CD4-positive, alpha-beta T cell (primary cell): Measurements from ENCODE around the gene BATF3. TPM values are rescaled to one million over a fixed set of nuclear protein-coding genes. Genes with fewer than 3 reads are reported as not detected.

Source experiments
- ATAC-seq: fragments of 200-7000 bp; cut with Tn5 transposase; one replicate; pipeline ENCODE4 v1.10.0; 2022; ENCODE audit warnings: mild to moderate bottlenecking; ENCODE audit not compliant: poor library complexity
- CTCF ChIA-PET: fragments of 350-600 bp; sonication (Branson Sonifier 250); formaldehyde crosslinking; loops from one replicate; lab custom pipeline; 2021; ENCODE audit warnings: antibody characterized with exemption, inconsistent platforms; lab: Charles Lee
- POLR2A ChIA-PET: fragments of 350-600 bp; sonication (Branson Sonifier 250); formaldehyde crosslinking; loops from one replicate; lab custom pipeline; 2021; ENCODE audit warnings: antibody characterized with exemption, inconsistent platforms; lab: Charles Lee
- DNase-seq, 14 experiments: peaks; one replicate each; pipeline ENCODE4 v3.0.0-alpha.2; 2013 to 2020; ENCODE audit warnings: mixed read lengths in 2 of 14
- H3K27ac ChIP-seq, 2 donors: one replicate each; pipeline versions ENCODE4 v1.5.1 to v1.7.0; 2013; ENCODE audit warnings: low read length in 2 of 2, low read depth in 1 of 2, mild to moderate bottlenecking in 1 of 2
- H3K27me3 ChIP-seq, 2 experiments: 1 replicate in 1 of 2; 2 replicates in 1 of 2; pipeline versions ENCODE4 v1.6.1 to v1.7.0; 2013; ENCODE audit warnings: low read length in 2 of 2, control low read depth in 1 of 2, mild to moderate bottlenecking in 1 of 2, moderate library complexity in 1 of 2; ENCODE audit not compliant: insufficient read depth in 2 of 2, control insufficient read depth in 1 of 2
- H3K36me3 ChIP-seq: one replicate; pipeline ENCODE4 v1.6.1; 2013; ENCODE audit warnings: low read length, control low read depth; ENCODE audit not compliant: insufficient read depth
- H3K4me1 ChIP-seq: one replicate; pipeline ENCODE4 v1.6.1; 2013; ENCODE audit warnings: low read length, control low read depth; ENCODE audit not compliant: insufficient read depth
- H3K4me3 ChIP-seq: one replicate; pipeline ENCODE4 v1.5.1; 2013; ENCODE audit warnings: mild to moderate bottlenecking, low read length, moderate library complexity
- H3K9me3 ChIP-seq, 2 experiments: 1 replicate in 1 of 2; 2 replicates in 1 of 2; pipeline versions ENCODE4 v1.6.1 to v1.7.0; 2013; ENCODE audit warnings: low read length in 2 of 2, mild to moderate bottlenecking in 2 of 2, control low read depth in 1 of 2, moderate library complexity in 1 of 2; ENCODE audit not compliant: control insufficient read depth in 1 of 2, insufficient read depth in 1 of 2
- H3K27ac Mint-ChIP-seq: one replicate; pipeline ENCODE4 v1.8.0; 2020; ENCODE audit warnings: mixed read lengths
- H3K27me3 Mint-ChIP-seq: one replicate; pipeline ENCODE4 v1.8.0; 2021; ENCODE audit warnings: mixed read lengths
- H3K36me3 Mint-ChIP-seq: one replicate; pipeline ENCODE4 v1.8.0; 2021; ENCODE audit warnings: low read depth, mixed read lengths
- H3K4me1 Mint-ChIP-seq: one replicate; pipeline ENCODE4 v1.8.0; 2021; ENCODE audit warnings: low read depth, mixed read lengths
- H3K4me3 Mint-ChIP-seq: one replicate; pipeline ENCODE4 v1.8.0; 2020; ENCODE audit warnings: mild to moderate bottlenecking, mixed read lengths
- H3K9me3 Mint-ChIP-seq: one replicate; pipeline ENCODE4 v1.8.0; 2020; ENCODE audit warnings: mixed read lengths
- CTCF ChIP-seq: fragments of 200-600 bp; IDR thresholded peaks from one replicate; pipeline ENCODE4 v1.8.0; 2022; ENCODE audit warnings: antibody characterized with exemption, mild to moderate bottlenecking
- intact Hi-C, 2 experiments: fragments of 100-400 bp; cut with DNase I in 1 of 2; cut with micrococcal nuclease in 1 of 2; formaldehyde crosslinking; loops; one replicate each; pipeline versions ENCODE4 v1.15.1 to v1.9.0; 2023 to 2025; cut with DNase I, micrococcal nuclease
- polyA plus RNA-seq, 2 donors: library from polyadenylated mRNA; unstranded; fragments of 120-200 nt; gene quantifications; one replicate each; pipeline ENCODE4 v1.2.1, GENCODE V29; 2013
- total RNA-seq, 174 experiments: library from RNA in 2 of 174; stranded (reverse) in 2 of 174; gene quantifications; one replicate each; pipeline ENCODE4 v1.2.3 and lab custom pipeline; 2021 to 2026

The BATF3 gene
- 1 to 10 TPM in 1 of 2 experiments, under 1 TPM in 1; 0.92 to 1.2 TPM for total RNA-seq
- 2.0 TPM for polyA plus RNA-seq (2013, experiment 1 of 2)
- polyA plus RNA-seq (2013, experiment 2 of 2): 1.4 TPM
- 0 to 109 (median 3.9) reads per million in 172 experiments for total RNA-seq (lab: John Stamatoyannopoulos, UW)

- H3K9me3 Mint-ChIP-seq: no peaks in the 10 kb centered on the region
Observed at GRCh38 chr1:212699625-212700222, at the start of gene BATF3. BATF3 (minus strand) TSS chr1:212699840; CDS start chr1:212699762, 78 bp downstream.

GRCh38 chr1:212746546-212746945, 46.9 kb upstream of the BATF3 start:
- no peak for ATAC-seq
- intact Hi-C loops: loop anchor here (5.0 kb wide), 2 partner anchors 36 to 44 kb away; no protein-coding TSS in a partner anchor
- CTCF ChIA-PET: interaction anchor here (1.1 kb wide), 1 partner anchor 82 kb away, joined by 3 read pairs; no protein-coding TSS in a partner anchor

More at GRCh38 chr1:212699625-212700222, at the start of gene BATF3:
- intact Hi-C loops: loop anchor here (2.0 to 10.0 kb wide), 4 partner anchors 38 to 85 kb away; no protein-coding TSS in a partner anchor
- CTCF ChIA-PET: interaction anchor here (0.9 to 1.7 kb wide), 2 partner anchors 50 to 84 kb away, joined by 3 to 6 read pairs; no protein-coding TSS in a partner anchor
- H3K4me3 Mint-ChIP-seq: peak within 1 kb of the TSS; percentile 92
- H3K36me3 Mint-ChIP-seq: no peaks in the 10 kb centered on the region
- Histone ChIP-seq H3K4me1 (peaks cover 34% of the 10 kb centered on the region), H3K27ac (peak within 1 kb of the TSS; percentile 15 to 46), H3K36me3 (no peaks in the 10 kb centered on the region), H3K27me3 (no peaks in the 10 kb centered on the region), H3K9me3 (no peaks in the 10 kb centered on the region), H3K4me3 (peak within 1 kb of the TSS; percentile 72)
- peaks cover 50% of the 10 kb centered on the region for H3K4me1 Mint-ChIP-seq
- peak within 1 kb of the TSS; percentile 80 for H3K27ac Mint-ChIP-seq
- H3K27me3 Mint-ChIP-seq: no peaks in the 10 kb centered on the region
- peak in 13 of 14 experiments; percentile 3 to 76 (median 33) for DNase-seq
- peak; percentile 35 for ATAC-seq
- POLR2A ChIA-PET: interaction anchor here (1.8 kb wide), 1 partner anchor 91 kb away, joined by 5 read pairs; the partner anchor contains the start of gene NSL1
- peak; percentile 10 for TF ChIP-seq CTCF

GRCh38 chr1:212745303-212745702, 45.7 kb upstream of the BATF3 start:
- intact Hi-C loops: loop anchor here (5.0 kb wide), 2 partner anchors 37 to 43 kb away; no protein-coding TSS in a partner anchor
- H3K27ac ChIP-seq: no peak overlapping the region
- H3K4me1 ChIP-seq: peaks cover 9% of the 10 kb centered on the region
- Mint-ChIP-seq H3K27me3 (no peaks in the 10 kb centered on the region), H3K4me1 (peaks cover 35% of the 10 kb centered on the region), H3K36me3 (peaks cover 19% of the 10 kb centered on the region), H3K9me3 (no peaks in the 10 kb centered on the region), H3K4me3 (no peak overlapping the region), H3K27ac (no peak overlapping the region)
- H3K27me3 ChIP-seq: no peaks in the 10 kb centered on the region
- ChIA-PET CTCF (no interaction called here), POLR2A (interaction anchor here (1.4 to 3.5 kb wide), 2 partner anchors 9 to 46 kb away, joined by 3 to 18 read pairs; partner anchors contain the start of genes NSL1 and TATDN3)
- H3K9me3 ChIP-seq: no peaks in the 10 kb centered on the region
- H3K36me3 ChIP-seq: no peaks in the 10 kb centered on the region
- no peak overlapping the region for H3K4me3 ChIP-seq
- no peak for ATAC-seq
- DNase-seq: no peak
- no peak for TF ChIP-seq CTCF

More at GRCh38 chr1:212746546-212746945, 46.9 kb upstream of the BATF3 start:
- no peak for TF ChIP-seq CTCF
- no peak overlapping the region for H3K4me3 ChIP-seq
- H3K27me3 ChIP-seq: no peaks in the 10 kb centered on the region
- H3K27me3 Mint-ChIP-seq: no peaks in the 10 kb centered on the region
- POLR2A ChIA-PET: interaction anchor here (1.1 kb wide), 1 partner anchor 23 kb away, joined by 5 read pairs; no protein-coding TSS in a partner anchor
- H3K9me3 ChIP-seq: no peaks in the 10 kb centered on the region
- H3K27ac ChIP-seq: no peak overlapping the region
- no peaks in the 10 kb centered on the region for H3K36me3 ChIP-seq
- no peaks in the 10 kb centered on the region for H3K9me3 Mint-ChIP-seq
- H3K4me3 Mint-ChIP-seq: no peak overlapping the region
- H3K36me3 Mint-ChIP-seq: peaks cover 14% of the 10 kb centered on the region
- DNase-seq: no peak
- H3K4me1 Mint-ChIP-seq: peaks cover 38% of the 10 kb centered on the region
- H3K27ac Mint-ChIP-seq: no peak overlapping the region
- H3K4me1 ChIP-seq: peaks cover 13% of the 10 kb centered on the region
